Measurements from ENCODE around the gene COLGALT1. TPM values are rescaled to one million over a fixed set of nuclear protein-coding genes. Genes with fewer than 3 reads are reported as not detected.

Gene COLGALT1
- total RNA-seq, 1 donor, result 103 TPM

DNA sequence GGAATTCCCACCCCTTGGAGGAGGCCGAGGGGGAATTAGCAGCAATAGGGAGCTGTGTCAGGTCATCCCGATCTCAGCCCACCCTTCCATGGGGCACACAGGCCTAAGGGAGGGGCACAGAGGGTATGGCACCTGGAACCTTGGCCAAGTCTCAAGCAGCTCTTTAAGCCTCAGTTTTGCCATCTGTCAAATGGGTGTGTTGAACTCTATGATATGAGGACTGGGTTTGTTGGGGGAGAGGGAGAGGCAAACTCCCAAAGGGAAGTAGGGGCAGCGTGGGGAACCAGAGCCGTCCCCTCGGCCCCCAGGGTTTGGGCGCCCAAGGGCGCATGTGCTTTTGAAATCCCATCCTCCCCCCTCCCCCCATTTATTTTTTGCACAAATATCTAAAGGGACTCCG, 49.7 kb downstream of the COLGALT1 start:
- no peak for DNase-seq (ENCODE audit: low read depth)
- no peak overlapping the region for H3K4me3 ChIP-seq (ENCODE audit: low read depth, low read length)
- TF ChIP-seq, protein P1, sequence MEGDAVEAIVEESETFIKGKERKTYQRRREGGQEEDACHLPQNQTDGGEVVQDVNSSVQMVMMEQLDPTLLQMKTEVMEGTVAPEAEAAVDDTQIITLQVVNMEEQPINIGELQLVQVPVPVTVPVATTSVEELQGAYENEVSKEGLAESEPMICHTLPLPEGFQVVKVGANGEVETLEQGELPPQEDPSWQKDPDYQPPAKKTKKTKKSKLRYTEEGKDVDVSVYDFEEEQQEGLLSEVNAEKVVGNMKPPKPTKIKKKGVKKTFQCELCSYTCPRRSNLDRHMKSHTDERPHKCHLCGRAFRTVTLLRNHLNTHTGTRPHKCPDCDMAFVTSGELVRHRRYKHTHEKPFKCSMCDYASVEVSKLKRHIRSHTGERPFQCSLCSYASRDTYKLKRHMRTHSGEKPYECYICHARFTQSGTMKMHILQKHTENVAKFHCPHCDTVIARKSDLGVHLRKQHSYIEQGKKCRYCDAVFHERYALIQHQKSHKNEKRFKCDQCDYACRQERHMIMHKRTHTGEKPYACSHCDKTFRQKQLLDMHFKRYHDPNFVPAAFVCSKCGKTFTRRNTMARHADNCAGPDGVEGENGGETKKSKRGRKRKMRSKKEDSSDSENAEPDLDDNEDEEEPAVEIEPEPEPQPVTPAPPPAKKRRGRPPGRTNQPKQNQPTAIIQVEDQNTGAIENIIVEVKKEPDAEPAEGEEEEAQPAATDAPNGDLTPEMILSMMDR (IDR thresholded peaks at IDR 0.05; ENCODE audit: insufficient read depth, low read depth, low read length), result no peak

DNA sequence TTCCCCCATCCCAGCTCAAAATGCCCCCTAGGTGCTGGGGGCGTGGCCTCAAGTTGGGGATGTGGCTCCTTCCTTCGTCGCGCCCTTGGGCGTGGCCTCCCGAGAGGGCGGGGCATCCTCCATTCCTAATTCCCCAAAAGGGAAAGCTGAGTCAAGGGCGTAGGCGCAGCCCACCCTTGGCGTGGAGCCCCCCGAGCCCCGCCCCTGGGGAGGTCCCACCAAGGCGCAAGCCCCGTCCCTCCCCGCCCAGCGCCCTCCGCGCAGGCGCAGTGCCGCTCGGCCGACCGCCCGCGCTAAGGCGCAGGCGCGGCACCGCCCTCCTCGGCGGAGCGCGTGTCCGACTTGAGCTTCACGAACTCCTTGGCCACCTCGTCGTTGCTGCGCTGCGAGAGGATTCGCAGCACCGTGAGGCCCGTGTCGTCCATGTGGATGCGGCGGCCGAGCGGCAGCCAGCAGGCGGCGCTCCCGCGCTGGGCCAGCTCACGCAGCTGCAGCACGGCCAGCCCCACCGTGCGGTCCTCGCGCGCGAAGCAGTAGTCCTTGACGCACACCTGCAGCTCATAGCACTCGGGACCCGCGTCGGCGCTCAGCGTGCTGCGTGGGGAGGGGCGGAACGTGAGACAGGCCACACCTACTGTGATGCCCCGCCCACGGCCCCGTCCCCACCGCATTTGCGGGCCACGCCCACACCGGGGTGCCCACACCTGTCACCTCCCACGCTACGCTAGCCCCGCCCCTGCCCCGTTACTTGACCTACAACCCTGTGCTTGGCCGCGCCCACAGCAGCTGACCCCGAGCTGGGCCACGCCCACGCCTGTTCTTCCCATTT, 50.5 kb downstream of the COLGALT1 start:
- peak overlapping the region; percentile 50 for H3K4me3 ChIP-seq (ENCODE audit: low read depth, low read length)
- peak; percentile 70 for DNase-seq (ENCODE audit: low read depth)
- TF ChIP-seq, protein P1 (IDR thresholded peaks at IDR 0.05; ENCODE audit: insufficient read depth, low read depth, low read length), result peak; percentile 45

- H3K4me3 ChIP-seq (ENCODE audit: low read depth, low read length), result peak overlapping the region; percentile 50
- no peak for DNase-seq (ENCODE audit: low read depth)
- TF ChIP-seq, protein P1 (IDR thresholded peaks at IDR 0.05; ENCODE audit: insufficient read depth, low read depth, low read length), result no peak
Measured at GRCh38 chr19:17606590-17607185, 51.2 kb downstream of the COLGALT1 start.

GRCh38 chr19:17607936-17608335, 52.5 kb downstream of the COLGALT1 start:
- TF ChIP-seq, protein P1 (IDR thresholded peaks at IDR 0.05; ENCODE audit: insufficient read depth, low read depth, low read length), result no peak
- DNase-seq (ENCODE audit: low read depth), result no peak
- no peak overlapping the region for H3K4me3 ChIP-seq (ENCODE audit: low read depth, low read length)

- no peak overlapping the region for H3K4me3 ChIP-seq (ENCODE audit: low read depth, low read length)
- DNase-seq (ENCODE audit: low read depth), result no peak
- TF ChIP-seq, protein P1 (IDR thresholded peaks at IDR 0.05; ENCODE audit: insufficient read depth, low read depth, low read length), result no peak
Measured at GRCh38 chr19:17610384-17610783, 54.9 kb downstream of the COLGALT1 start.

DNA sequence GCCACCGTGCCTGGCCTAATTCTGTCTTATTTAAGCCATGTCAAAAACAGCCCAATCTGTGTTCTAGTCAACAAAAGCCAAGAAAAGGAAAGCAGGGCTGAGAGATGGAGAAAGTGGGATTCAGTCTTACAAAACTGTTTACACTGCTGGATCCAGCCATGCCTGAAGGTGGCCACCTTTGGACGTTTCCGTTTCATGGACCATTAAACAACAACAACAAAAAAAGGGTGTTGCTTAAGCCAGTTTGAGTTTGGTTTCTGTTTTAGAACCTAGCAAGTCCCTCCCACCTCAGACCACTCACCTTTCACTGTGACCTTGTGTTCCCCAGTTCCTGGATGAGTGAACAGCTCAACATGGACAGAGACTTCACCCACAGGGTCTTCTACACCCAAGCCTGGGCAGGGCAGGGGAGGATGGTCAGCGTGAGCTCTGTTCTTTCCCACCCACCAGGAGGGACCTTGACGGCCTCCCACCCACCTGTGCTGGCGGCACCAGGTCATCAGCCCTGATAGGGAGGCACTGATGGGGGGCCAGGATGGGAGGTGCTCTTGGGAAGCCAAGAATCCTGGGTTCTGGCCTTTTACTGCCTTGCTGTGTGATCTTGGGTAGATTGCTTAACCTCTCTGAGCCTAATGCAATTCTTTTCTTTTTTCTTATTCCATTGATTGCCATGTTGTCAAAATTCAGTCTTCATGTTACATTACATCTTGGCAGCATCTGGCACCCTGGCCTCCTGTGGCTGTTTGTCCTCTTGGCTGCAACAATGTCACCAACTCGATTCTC, 56.2 kb downstream of the COLGALT1 start:
- no peak for DNase-seq (ENCODE audit: low read depth)
- no peak overlapping the region for H3K4me3 ChIP-seq (ENCODE audit: low read depth, low read length)

More for the DNA sequence above, 56.2 kb downstream of the COLGALT1 start:
- TF ChIP-seq, protein P1 (IDR thresholded peaks at IDR 0.05; ENCODE audit: insufficient read depth, low read depth, low read length), result no peak
